ENCODE data around the gene CSNK1E.

Gene CSNK1E

DNA sequence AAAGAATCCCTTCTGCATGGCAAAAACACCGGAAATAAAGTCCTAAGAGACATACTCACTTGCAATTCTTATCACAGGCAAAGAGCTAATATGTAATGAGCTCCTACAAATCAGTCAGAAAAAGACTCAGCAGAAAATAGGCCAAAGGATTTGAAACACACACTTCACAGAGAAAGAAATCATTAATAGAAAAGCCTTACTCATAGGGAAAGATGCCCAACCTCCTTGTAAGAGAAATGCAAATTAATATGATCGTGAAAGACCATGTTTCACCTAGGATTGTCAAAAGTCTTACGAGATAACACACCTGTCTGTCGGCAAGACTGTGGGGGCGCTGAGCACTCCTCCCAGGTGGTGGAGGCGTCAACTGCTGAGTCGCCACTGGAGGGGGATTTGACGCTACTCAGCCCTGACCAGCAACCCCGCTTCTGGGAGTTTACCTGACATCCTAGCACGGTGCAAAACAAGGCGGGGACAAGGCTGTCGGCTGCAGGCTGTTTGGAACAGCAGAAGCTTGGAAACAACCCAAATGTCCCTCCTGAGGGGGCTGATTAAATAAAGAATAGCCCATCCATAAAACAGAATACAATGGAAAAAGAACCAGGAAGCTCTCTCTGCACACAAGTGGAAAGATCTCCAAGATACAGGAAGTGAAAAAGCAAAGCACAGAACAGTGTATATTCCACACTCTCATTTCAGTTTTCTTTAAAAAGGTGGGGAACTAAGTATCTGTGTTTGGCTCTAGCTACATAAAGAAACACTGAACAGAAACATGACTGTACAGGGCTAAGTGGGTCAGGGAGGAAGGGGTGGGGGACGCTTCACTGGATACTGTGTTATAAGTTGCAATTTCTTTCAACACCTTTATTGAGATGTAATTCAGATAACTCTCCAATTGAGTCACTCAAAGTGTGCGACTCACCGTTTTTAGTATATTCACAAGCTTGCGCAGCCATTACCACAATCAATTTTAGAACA, 11.5 kb downstream of the CSNK1E start:
- no peak overlapping the region for H3K27ac ChIP-seq (ENCODE audit: insufficient read depth, low read depth, low read length, poor library complexity, severe bottlenecking)
- H3K27me3 ChIP-seq (ENCODE audit: control insufficient read depth, insufficient read depth, low read length, poor library complexity, severe bottlenecking) = no peaks in the 10 kb centered on the region
- peaks cover 41% of the 10 kb centered on the region for H3K36me3 ChIP-seq (ENCODE audit: control insufficient read depth, insufficient read depth, low read length)
- H3K4me1 ChIP-seq (ENCODE audit: control insufficient read depth, insufficient read depth, low read length) = peaks cover 4% of the 10 kb centered on the region
- H3K9me3 ChIP-seq (ENCODE audit: control insufficient read depth, low read length) = no peaks in the 10 kb centered on the region
- 68 to 70% methylated on average over 16 of the region's 16 CpGs for WGBS, 2 experiments
- H3K4me3 ChIP-seq (ENCODE audit: insufficient read depth, low read depth, low read length) = no peak overlapping the region

DNA sequence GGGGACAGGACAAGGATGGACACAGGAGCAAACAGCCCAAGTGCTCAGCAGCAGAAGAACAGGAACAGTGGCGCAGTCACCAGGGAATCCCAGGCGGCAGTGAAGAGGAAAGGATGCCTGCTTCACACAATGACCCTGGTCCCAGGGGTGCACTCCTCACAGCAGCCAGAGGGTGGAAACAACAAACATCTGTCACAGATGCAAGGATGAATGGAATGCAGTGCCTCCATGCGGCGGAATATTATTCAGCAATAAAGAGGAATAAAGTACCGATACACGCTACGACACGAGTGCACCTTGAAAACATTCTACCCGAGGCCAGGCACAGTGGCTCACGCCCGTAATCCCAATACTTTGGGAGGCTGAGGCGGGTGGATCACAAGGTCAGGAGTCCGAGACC, 12.7 kb downstream of the CSNK1E start:
- Histone ChIP-seq H3K27ac (ENCODE audit: insufficient read depth, low read depth, low read length, poor library complexity, severe bottlenecking) (no peak overlapping the region), H3K4me3 (ENCODE audit: insufficient read depth, low read depth, low read length) (no peak overlapping the region), H3K9me3 (ENCODE audit: control insufficient read depth, low read length) (no peaks in the 10 kb centered on the region), H3K36me3 (ENCODE audit: control insufficient read depth, insufficient read depth, low read length) (peaks cover 53% of the 10 kb centered on the region), H3K4me1 (ENCODE audit: control insufficient read depth, insufficient read depth, low read length) (no peaks in the 10 kb centered on the region), H3K27me3 (ENCODE audit: control insufficient read depth, insufficient read depth, low read length, poor library complexity, severe bottlenecking) (no peaks in the 10 kb centered on the region)
- WGBS, 2 experiments = 94 to 95% methylated on average over 13 of the region's 13 CpGs

DNA sequence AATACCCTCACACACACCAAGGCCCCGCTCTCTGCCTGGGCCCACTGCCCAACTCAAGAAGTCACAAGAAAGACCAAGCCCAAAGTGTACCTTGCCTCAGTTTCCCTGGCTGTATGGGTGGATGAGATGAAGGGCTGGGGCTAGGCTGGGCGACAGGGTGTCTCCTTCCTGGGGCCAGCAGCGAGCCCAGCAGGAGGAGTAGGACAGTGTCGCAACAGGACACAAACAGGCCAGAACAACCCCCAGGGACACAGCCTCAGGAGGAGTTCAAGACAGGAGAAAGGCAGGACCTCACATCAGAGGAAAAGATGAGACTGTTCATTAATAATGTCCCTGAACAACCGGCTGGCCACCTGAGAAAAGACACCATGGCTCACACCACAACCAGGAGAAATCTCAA, 13.3 kb downstream of the CSNK1E start:
- no peaks in the 10 kb centered on the region for H3K4me1 ChIP-seq (ENCODE audit: control insufficient read depth, insufficient read depth, low read length)
- H3K27me3 ChIP-seq (ENCODE audit: control insufficient read depth, insufficient read depth, low read length, poor library complexity, severe bottlenecking) = no peaks in the 10 kb centered on the region
- H3K4me3 ChIP-seq (ENCODE audit: insufficient read depth, low read depth, low read length) = no peak overlapping the region
- H3K27ac ChIP-seq (ENCODE audit: insufficient read depth, low read depth, low read length, poor library complexity, severe bottlenecking) = no peak overlapping the region
- H3K9me3 ChIP-seq (ENCODE audit: control insufficient read depth, low read length) = no peaks in the 10 kb centered on the region
- WGBS, 2 experiments = 93 to 95% methylated on average over 4 to 5 of the region's 5 CpGs
- peaks cover 53% of the 10 kb centered on the region for H3K36me3 ChIP-seq (ENCODE audit: control insufficient read depth, insufficient read depth, low read length)

DNA sequence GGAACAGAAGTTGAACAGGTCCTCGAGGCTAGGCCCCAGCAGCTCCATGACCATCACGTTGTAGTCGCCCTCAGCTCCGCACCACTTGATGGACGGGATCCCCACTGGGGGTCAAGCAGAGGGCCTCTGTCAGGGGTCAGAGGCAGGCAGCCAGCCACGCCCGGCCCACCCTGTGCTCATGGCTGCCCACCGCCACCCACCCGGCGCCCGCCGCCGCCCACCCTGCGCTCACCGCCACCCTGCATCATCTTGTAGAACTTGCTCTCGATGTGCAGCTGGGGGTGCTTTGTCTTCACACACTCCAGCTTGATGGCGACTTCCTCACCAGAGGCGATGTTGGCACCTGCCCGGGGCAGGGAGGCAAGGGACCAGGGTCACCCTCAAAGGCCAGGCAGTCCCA, 14.3 kb downstream of the CSNK1E start:
- no peak overlapping the region for H3K4me3 ChIP-seq (ENCODE audit: insufficient read depth, low read depth, low read length)
- no peaks in the 10 kb centered on the region for H3K9me3 ChIP-seq (ENCODE audit: control insufficient read depth, low read length)
- H3K27me3 ChIP-seq (ENCODE audit: control insufficient read depth, insufficient read depth, low read length, poor library complexity, severe bottlenecking) = no peaks in the 10 kb centered on the region
- WGBS, 2 experiments = 96 to 97% methylated on average over 19 of the region's 19 CpGs
- H3K4me1 ChIP-seq (ENCODE audit: control insufficient read depth, insufficient read depth, low read length) = no peaks in the 10 kb centered on the region
- peaks cover 54% of the 10 kb centered on the region for H3K36me3 ChIP-seq (ENCODE audit: control insufficient read depth, insufficient read depth, low read length)
- no peak overlapping the region for H3K27ac ChIP-seq (ENCODE audit: insufficient read depth, low read depth, low read length, poor library complexity, severe bottlenecking)

DNA sequence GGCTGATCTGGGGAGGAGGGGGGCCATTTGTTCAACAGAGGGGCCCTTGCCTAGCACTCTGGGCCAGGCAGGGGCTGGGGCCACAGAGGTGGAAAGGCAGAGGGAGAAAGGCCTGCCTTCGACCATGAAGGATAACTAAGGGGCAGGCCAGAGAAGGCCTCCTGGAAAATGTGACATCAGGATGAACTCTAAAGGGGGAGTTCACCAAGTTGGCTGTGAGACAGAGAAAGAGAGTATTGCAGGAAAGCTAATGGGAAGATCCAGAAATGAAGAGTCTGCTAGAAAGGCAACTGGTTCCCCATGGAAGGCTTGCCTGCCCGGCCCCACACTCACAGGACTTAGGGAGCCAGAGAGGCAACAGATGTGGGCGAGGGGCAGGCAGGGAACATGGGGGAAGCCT, 16.3 kb downstream of the CSNK1E start:
- Histone ChIP-seq H3K27ac (ENCODE audit: insufficient read depth, low read depth, low read length, poor library complexity, severe bottlenecking) (no peak overlapping the region), H3K4me1 (ENCODE audit: control insufficient read depth, insufficient read depth, low read length) (no peaks in the 10 kb centered on the region), H3K36me3 (ENCODE audit: control insufficient read depth, insufficient read depth, low read length) (peaks cover 73% of the 10 kb centered on the region), H3K4me3 (ENCODE audit: insufficient read depth, low read depth, low read length) (no peak overlapping the region), H3K27me3 (ENCODE audit: control insufficient read depth, insufficient read depth, low read length, poor library complexity, severe bottlenecking) (no peaks in the 10 kb centered on the region), H3K9me3 (ENCODE audit: control insufficient read depth, low read length) (no peaks in the 10 kb centered on the region)
- WGBS, 2 experiments = 96 to 97% methylated on average over 3 of the region's 3 CpGs

DNA sequence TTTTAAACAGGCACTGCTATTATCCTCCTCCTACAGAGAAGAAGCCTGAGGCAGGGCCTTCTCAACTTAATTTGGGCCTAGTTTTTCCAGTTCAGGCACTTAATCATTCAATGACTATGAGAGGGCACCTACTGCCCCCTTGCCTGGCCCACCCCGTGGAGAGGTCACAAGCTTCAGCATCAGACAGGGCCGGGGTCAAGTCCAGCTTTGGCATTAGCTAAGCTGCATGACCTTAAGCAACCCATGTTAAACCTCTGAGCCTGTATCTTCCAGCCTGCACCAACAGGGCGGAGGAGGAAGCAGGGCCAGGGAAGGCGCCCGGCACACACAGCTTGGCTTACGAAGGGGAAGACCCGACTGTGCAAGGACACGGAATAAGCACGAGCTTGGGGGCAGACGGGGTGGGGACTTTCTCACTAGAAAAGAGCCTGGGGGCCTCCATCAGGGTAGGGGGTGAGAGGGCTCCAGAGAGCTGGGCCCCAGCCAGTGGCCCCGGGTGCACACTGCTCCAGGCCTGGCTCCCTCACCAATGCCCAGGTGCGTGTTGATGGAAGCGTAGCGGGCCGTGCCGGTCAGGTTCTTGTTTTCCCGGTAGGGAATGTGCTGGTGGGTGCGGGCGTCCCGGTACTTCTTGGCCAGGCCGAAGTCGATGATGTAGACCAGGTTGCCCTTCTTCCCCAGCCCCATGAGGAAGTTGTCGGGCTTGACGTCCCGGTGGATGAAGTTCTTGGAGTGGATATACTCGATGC, 16.9 kb downstream of the CSNK1E start:
- no peaks in the 10 kb centered on the region for H3K9me3 ChIP-seq (ENCODE audit: control insufficient read depth, low read length)
- H3K4me3 ChIP-seq (ENCODE audit: insufficient read depth, low read depth, low read length) = no peak overlapping the region
- H3K4me1 ChIP-seq (ENCODE audit: control insufficient read depth, insufficient read depth, low read length) = no peaks in the 10 kb centered on the region
- H3K27me3 ChIP-seq (ENCODE audit: control insufficient read depth, insufficient read depth, low read length, poor library complexity, severe bottlenecking) = no peaks in the 10 kb centered on the region
- peaks cover 74% of the 10 kb centered on the region for H3K36me3 ChIP-seq (ENCODE audit: control insufficient read depth, insufficient read depth, low read length)
- WGBS, 2 experiments = 96 to 97% methylated on average over 26 of the region's 26 CpGs
- no peak overlapping the region for H3K27ac ChIP-seq (ENCODE audit: insufficient read depth, low read depth, low read length, poor library complexity, severe bottlenecking)

DNA sequence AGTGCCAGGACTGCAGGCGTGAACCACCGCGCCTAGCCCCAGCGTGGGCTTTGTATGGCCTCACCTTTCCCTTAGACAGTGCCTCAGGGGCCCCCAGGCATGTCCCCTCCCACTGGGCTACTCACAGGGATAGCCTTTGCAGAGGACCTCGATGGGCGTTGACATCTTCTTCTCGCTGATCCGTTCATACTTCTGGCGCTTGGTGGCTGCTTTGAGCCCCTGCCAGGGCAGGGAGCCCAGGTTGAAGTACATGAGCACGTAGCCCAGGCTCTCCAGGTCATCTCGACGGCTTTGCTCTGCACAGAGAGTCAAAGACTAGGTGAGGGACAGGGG, 17.5 kb downstream of the CSNK1E start:
- 96 to 97% methylated on average over 12 of the region's 12 CpGs for WGBS, 2 experiments

DNA sequence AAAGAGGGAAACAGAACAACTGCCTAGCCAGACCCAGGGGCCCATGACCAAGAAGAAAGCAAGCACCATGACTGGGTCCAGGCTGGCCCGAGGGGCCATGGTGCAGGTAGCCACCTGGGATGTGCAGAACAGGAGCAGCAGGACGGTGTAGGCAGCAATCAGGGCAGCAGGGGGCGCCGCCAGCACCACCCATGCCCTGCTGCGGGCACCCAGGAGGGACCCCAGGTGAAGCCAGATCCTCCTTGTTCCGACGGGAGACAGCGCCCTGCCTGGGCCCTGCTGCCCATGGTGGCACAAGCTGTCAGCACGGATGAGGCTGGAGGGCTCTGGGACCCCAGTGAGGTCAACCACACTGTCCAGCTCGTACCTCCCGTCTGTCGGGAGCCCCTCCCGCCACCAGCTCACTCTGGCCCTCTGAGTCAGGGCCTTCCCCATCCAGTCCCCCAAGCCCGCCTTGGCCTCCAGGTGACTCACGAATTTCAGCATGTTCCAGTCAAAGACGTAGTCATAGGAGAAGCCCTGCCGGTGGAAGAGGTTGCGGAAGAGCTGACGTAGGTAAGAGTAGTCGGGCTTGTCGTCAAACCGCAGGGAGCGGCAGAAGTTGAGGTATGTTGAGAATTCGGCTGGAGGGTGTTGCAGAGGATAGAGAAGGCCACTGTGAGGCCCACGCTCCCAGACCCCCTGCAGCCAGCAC, 18.8 kb downstream of the CSNK1E start:
- WGBS, 2 experiments = 93 to 94% methylated on average over 25 of the region's 25 CpGs
- H3K4me3 ChIP-seq (ENCODE audit: insufficient read depth, low read depth, low read length) = no peak overlapping the region
- no peak overlapping the region for H3K27ac ChIP-seq (ENCODE audit: insufficient read depth, low read depth, low read length, poor library complexity, severe bottlenecking)

More for the DNA sequence above, 17.5 kb downstream of the CSNK1E start:
- Histone ChIP-seq H3K9me3 (ENCODE audit: control insufficient read depth, low read length) (no peaks in the 10 kb centered on the region), H3K27ac (ENCODE audit: insufficient read depth, low read depth, low read length, poor library complexity, severe bottlenecking) (no peak overlapping the region), H3K36me3 (ENCODE audit: control insufficient read depth, insufficient read depth, low read length) (peaks cover 74% of the 10 kb centered on the region), H3K4me3 (ENCODE audit: insufficient read depth, low read depth, low read length) (no peak overlapping the region), H3K4me1 (ENCODE audit: control insufficient read depth, insufficient read depth, low read length) (no peaks in the 10 kb centered on the region), H3K27me3 (ENCODE audit: control insufficient read depth, insufficient read depth, low read length, poor library complexity, severe bottlenecking) (no peaks in the 10 kb centered on the region)

DNA sequence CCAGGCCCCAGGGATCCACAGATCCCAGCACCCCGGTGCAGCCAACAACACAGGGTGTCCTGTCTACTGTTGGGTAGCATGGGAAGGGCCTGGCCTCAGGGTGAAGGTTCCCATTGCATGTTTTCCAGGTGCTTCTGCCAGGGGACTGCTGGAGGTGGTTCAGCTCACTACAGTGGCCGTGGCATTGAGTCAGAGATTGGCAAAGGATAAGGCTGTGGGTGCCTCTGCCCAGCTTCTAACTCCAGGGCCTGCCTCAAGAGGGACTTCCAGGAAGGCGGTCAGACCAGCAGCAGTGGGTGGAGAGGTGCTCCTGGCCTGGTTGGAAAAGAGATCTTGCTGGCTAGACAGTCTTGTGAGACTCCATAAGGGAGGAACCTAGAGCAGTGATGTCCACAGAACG, 20.9 kb downstream of the CSNK1E start:
- no peak overlapping the region for H3K4me3 ChIP-seq (ENCODE audit: insufficient read depth, low read depth, low read length)
- H3K4me1 ChIP-seq (ENCODE audit: control insufficient read depth, insufficient read depth, low read length) = no peaks in the 10 kb centered on the region
- peaks cover 72% of the 10 kb centered on the region for H3K36me3 ChIP-seq (ENCODE audit: control insufficient read depth, insufficient read depth, low read length)
- H3K9me3 ChIP-seq (ENCODE audit: control insufficient read depth, low read length) = no peaks in the 10 kb centered on the region
- WGBS, 2 experiments = 95 to 97% methylated on average over 4 of the region's 4 CpGs
- no peaks in the 10 kb centered on the region for H3K27me3 ChIP-seq (ENCODE audit: control insufficient read depth, insufficient read depth, low read length, poor library complexity, severe bottlenecking)
- H3K27ac ChIP-seq (ENCODE audit: insufficient read depth, low read depth, low read length, poor library complexity, severe bottlenecking) = no peak overlapping the region

More for the DNA sequence above, 18.8 kb downstream of the CSNK1E start:
- peaks cover 81% of the 10 kb centered on the region for H3K36me3 ChIP-seq (ENCODE audit: control insufficient read depth, insufficient read depth, low read length)
- no peaks in the 10 kb centered on the region for H3K27me3 ChIP-seq (ENCODE audit: control insufficient read depth, insufficient read depth, low read length, poor library complexity, severe bottlenecking)
- no peaks in the 10 kb centered on the region for H3K4me1 ChIP-seq (ENCODE audit: control insufficient read depth, insufficient read depth, low read length)
- no peaks in the 10 kb centered on the region for H3K9me3 ChIP-seq (ENCODE audit: control insufficient read depth, low read length)

DNA sequence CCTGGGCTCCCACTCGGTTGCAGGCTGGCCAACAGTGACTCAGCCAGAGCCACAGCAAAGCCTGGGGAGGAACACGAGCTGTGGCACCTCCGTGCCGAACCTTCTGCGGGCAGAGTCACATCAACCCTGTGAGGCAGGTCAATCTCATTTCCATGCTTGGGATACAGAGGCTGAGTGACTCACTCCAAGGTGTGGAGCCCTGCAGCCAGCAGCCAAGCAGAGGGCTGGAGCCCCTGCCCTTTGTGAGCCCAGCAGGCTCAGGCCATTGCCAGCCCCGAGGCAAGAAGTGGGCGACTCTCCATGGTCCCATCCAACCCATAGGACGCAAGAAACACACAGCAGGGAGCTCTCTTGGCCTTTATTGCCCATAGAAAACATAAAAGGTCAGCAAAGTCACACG, 21.4 kb downstream of the CSNK1E start:
- 95% methylated on average over 9 of the region's 9 CpGs for WGBS, 2 experiments
- H3K9me3 ChIP-seq (ENCODE audit: control insufficient read depth, low read length) = no peaks in the 10 kb centered on the region
- H3K4me1 ChIP-seq (ENCODE audit: control insufficient read depth, insufficient read depth, low read length) = no peaks in the 10 kb centered on the region
- H3K27me3 ChIP-seq (ENCODE audit: control insufficient read depth, insufficient read depth, low read length, poor library complexity, severe bottlenecking) = no peaks in the 10 kb centered on the region
- no peak overlapping the region for H3K4me3 ChIP-seq (ENCODE audit: insufficient read depth, low read depth, low read length)
- no peak overlapping the region for H3K27ac ChIP-seq (ENCODE audit: insufficient read depth, low read depth, low read length, poor library complexity, severe bottlenecking)
- H3K36me3 ChIP-seq (ENCODE audit: control insufficient read depth, insufficient read depth, low read length) = peaks cover 66% of the 10 kb centered on the region
